ENCODE results near the gene HSPA12B. TPM values are rescaled to one million over a fixed set of nuclear protein-coding genes. Genes with fewer than 3 reads are reported as not detected.

The HSPA12B gene
- total RNA-seq, 1 experiment from 2014 or later = 0.21 TPM

DNA sequence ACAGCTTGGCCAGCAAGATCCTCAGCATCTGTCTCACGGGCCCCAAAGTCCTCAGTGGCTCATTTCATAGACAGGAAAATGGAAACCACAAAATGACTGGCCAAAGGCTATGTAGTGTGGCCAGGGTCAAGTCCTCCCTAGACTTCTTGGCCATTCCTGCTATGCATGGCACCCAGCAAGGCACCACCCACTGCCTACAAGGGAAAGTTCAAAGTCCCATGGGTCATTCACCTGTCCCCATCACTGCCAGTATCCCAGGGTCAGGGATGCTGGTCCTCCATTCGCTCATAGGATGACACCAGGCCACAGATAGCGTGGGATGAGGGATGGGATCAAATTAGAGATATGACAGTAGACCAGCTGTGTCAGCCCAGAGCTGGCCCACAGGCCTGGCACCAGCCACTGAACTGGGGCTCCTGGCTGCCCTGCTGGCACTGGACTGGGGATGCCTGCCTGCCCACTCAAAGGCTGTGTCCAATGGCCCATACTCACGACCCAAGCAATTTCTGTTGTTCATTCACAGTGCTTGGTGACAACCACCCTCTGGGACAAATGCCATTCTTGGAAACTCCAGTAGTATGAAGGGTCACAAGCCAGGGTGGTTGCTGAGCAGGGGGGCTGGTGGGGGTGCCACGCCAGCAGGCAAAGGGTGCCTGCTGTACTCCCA is 23.5 kb downstream of the HSPA12B start:
- TF ChIP-seq, protein P1, sequence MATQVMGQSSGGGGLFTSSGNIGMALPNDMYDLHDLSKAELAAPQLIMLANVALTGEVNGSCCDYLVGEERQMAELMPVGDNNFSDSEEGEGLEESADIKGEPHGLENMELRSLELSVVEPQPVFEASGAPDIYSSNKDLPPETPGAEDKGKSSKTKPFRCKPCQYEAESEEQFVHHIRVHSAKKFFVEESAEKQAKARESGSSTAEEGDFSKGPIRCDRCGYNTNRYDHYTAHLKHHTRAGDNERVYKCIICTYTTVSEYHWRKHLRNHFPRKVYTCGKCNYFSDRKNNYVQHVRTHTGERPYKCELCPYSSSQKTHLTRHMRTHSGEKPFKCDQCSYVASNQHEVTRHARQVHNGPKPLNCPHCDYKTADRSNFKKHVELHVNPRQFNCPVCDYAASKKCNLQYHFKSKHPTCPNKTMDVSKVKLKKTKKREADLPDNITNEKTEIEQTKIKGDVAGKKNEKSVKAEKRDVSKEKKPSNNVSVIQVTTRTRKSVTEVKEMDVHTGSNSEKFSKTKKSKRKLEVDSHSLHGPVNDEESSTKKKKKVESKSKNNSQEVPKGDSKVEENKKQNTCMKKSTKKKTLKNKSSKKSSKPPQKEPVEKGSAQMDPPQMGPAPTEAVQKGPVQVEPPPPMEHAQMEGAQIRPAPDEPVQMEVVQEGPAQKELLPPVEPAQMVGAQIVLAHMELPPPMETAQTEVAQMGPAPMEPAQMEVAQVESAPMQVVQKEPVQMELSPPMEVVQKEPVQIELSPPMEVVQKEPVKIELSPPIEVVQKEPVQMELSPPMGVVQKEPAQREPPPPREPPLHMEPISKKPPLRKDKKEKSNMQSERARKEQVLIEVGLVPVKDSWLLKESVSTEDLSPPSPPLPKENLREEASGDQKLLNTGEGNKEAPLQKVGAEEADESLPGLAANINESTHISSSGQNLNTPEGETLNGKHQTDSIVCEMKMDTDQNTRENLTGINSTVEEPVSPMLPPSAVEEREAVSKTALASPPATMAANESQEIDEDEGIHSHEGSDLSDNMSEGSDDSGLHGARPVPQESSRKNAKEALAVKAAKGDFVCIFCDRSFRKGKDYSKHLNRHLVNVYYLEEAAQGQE (IDR thresholded peaks at IDR 0.05; ENCODE audit: insufficient read depth in 1 of 2, low read depth in 2 of 2, low read length in 1 of 2) = no peak
- no peak for TF ChIP-seq TCF7L2 (IDR thresholded peaks at IDR 0.05; ENCODE audit: low read depth, low read length)
- no peak for TF ChIP-seq POLR2AphosphoS5 (IDR thresholded peaks at IDR 0.05; ENCODE audit: low read depth, low read length)
- no peak for TF ChIP-seq SIN3A (IDR thresholded peaks at IDR 0.05; ENCODE audit: borderline replicate concordance, insufficient read depth, low read depth, low read length)
- TF ChIP-seq, protein P2, sequence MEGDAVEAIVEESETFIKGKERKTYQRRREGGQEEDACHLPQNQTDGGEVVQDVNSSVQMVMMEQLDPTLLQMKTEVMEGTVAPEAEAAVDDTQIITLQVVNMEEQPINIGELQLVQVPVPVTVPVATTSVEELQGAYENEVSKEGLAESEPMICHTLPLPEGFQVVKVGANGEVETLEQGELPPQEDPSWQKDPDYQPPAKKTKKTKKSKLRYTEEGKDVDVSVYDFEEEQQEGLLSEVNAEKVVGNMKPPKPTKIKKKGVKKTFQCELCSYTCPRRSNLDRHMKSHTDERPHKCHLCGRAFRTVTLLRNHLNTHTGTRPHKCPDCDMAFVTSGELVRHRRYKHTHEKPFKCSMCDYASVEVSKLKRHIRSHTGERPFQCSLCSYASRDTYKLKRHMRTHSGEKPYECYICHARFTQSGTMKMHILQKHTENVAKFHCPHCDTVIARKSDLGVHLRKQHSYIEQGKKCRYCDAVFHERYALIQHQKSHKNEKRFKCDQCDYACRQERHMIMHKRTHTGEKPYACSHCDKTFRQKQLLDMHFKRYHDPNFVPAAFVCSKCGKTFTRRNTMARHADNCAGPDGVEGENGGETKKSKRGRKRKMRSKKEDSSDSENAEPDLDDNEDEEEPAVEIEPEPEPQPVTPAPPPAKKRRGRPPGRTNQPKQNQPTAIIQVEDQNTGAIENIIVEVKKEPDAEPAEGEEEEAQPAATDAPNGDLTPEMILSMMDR (IDR thresholded peaks at IDR 0.05) = no peak
- CTCF ChIA-PET = interaction anchor here (1.5 kb wide), 1 partner anchor 12 kb away, joined by 5 read pairs; the partner anchor contains the start of gene ADISSP
- Histone ChIP-seq H3K36me3 (ENCODE audit: control insufficient read depth, insufficient read depth, low read length) (no peaks in the 10 kb centered on the region), H3K4me1 (ENCODE audit: control insufficient read depth, insufficient read depth, low read length) (no peaks in the 10 kb centered on the region), H3K9me3 (ENCODE audit: control insufficient read depth, insufficient read depth, low read depth, low read length) (no peaks in the 10 kb centered on the region), H3K4me3 (ENCODE audit: low read depth in 2 of 2, low read length in 2 of 2) (no peak overlapping the region), H3K27ac (ENCODE audit: low read length) (no peak overlapping the region), H3K27me3 (ENCODE audit: control insufficient read depth, insufficient read depth, low read length) (peaks cover 1% of the 10 kb centered on the region; the same call in 1 of the 2 replicates)
- intact Hi-C loops (cut with micrococcal nuclease; ENCODE audit: unreplicated experiment) (no loop called here), in situ Hi-C loops (cut with HindIII; ENCODE audit: low pct_unique_long_range_greater_than_20kb, low sequenced_read_pairs) (no loop called here)
- no TSS peak for BruUV-seq (replicated peaks)
- DNase-seq (ENCODE audit: low read depth, low spot score) (no peak), ATAC-seq (no peak)
- POLR2A ChIA-PET = no interaction called here

DNA sequence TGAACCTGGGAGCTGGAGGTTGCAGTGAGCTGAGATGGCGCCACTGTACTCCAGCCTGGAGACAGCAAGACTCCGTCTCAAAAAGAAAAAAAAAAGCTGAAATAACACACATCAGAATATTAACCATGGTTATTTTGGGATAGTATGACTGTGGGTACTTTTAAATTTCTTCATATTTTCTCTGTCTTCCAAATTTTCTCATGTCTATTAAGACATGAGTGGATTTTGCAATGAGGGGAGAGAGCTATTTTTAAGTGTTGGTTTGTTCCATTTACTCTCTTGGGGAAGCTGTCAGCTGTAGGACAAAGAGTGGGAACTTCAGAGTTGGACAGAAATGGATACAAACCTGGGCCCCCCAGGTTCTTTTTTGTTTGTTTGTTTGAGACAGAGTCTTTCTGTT is 24.8 kb downstream of the HSPA12B start:
- no peak for ATAC-seq
- ChIA-PET POLR2A (interaction anchor here (0.6 to 0.7 kb wide), 2 partner anchors 14 to 76 kb away, joined by 4 to 6 read pairs; no protein-coding TSS in a partner anchor), CTCF (interaction anchor here (0.7 kb wide), 1 partner anchor 10 kb away, joined by 3 read pairs; the partner anchor contains the start of gene ADISSP)
- Histone ChIP-seq H3K4me1 (ENCODE audit: control insufficient read depth, insufficient read depth, low read length) (no peaks in the 10 kb centered on the region), H3K4me3 (ENCODE audit: low read depth in 2 of 2, low read length in 2 of 2) (no peak overlapping the region), H3K27ac (ENCODE audit: low read length) (no peak overlapping the region), H3K36me3 (ENCODE audit: control insufficient read depth, insufficient read depth, low read length) (no peaks in the 10 kb centered on the region), H3K9me3 (ENCODE audit: control insufficient read depth, insufficient read depth, low read depth, low read length) (no peaks in the 10 kb centered on the region), H3K27me3 (ENCODE audit: control insufficient read depth, insufficient read depth, low read length) (no peaks in the 10 kb centered on the region)
- no peak for DNase-seq (ENCODE audit: low read depth, low spot score)
- intact Hi-C loops (cut with micrococcal nuclease; ENCODE audit: unreplicated experiment) = no loop called here
- no TSS peak for BruUV-seq (replicated peaks)
- TF ChIP-seq, protein P1 (IDR thresholded peaks at IDR 0.05; ENCODE audit: insufficient read depth in 1 of 2, low read depth in 2 of 2, low read length in 1 of 2) = no peak
- no peak for TF ChIP-seq POLR2AphosphoS5 (IDR thresholded peaks at IDR 0.05; ENCODE audit: low read depth, low read length)
- TF ChIP-seq, protein P2 (IDR thresholded peaks at IDR 0.05) = no peak
- TF ChIP-seq TCF7L2 (IDR thresholded peaks at IDR 0.05; ENCODE audit: low read depth, low read length) = no peak
- no peak for TF ChIP-seq SIN3A (IDR thresholded peaks at IDR 0.05; ENCODE audit: borderline replicate concordance, insufficient read depth, low read depth, low read length)
- in situ Hi-C loops (cut with HindIII; ENCODE audit: low pct_unique_long_range_greater_than_20kb, low sequenced_read_pairs) = no loop called here
